Measurements from ENCODE around the gene PURA. TPM values are rescaled to one million over a fixed set of nuclear protein-coding genes. Genes with fewer than 3 reads are reported as not detected.

PURA gene
- total RNA-seq, 2 experiments from 2014 or later: 8.2 to 9.2 TPM

DNA sequence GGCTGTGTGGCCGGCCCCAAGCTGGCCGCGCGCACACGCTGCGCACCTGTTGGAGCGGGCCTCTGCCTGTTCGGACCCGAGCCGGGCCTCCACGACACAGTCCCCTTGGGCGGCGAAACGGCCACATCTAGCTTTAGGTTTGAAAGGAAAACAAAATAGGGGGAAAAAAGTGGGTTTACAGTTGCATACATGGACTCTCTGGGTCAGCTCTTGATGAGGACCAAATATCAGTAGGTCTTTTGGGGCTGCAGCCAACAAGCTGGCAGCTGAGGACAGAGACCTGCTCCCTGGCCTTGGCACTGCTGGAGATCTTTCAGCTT, 32.6 kb downstream of the PURA start:
- ChIA-PET POLR2A (interaction anchor here (0.5 to 1.9 kb wide), 3 partner anchors 8 to 102 kb away, joined by 3 to 4 read pairs (median 3); no protein-coding TSS in a partner anchor), CTCF (interaction anchor here (1.1 to 6.2 kb wide), 13 partner anchors 9 to 359 kb away, joined by 3 to 96 read pairs (median 15); partner anchors contain the start of gene PURA)
- peaks cover 22% of the 10 kb centered on the region for H3K27me3 Mint-ChIP-seq
- ATAC-seq (no peak), DNase-seq (no peak)
- intact Hi-C loops (cut with micrococcal nuclease): no loop called here
- no peaks in the 10 kb centered on the region for H3K9me3 Mint-ChIP-seq
- H3K27ac Mint-ChIP-seq: no peak overlapping the region
- peaks cover 17% of the 10 kb centered on the region for H3K4me1 Mint-ChIP-seq (ENCODE audit: low read depth)
- H3K36me3 Mint-ChIP-seq (ENCODE audit: low read depth): no peaks in the 10 kb centered on the region
- peak overlapping the region; percentile 38 for H3K4me3 Mint-ChIP-seq
- TF ChIP-seq, protein P1, sequence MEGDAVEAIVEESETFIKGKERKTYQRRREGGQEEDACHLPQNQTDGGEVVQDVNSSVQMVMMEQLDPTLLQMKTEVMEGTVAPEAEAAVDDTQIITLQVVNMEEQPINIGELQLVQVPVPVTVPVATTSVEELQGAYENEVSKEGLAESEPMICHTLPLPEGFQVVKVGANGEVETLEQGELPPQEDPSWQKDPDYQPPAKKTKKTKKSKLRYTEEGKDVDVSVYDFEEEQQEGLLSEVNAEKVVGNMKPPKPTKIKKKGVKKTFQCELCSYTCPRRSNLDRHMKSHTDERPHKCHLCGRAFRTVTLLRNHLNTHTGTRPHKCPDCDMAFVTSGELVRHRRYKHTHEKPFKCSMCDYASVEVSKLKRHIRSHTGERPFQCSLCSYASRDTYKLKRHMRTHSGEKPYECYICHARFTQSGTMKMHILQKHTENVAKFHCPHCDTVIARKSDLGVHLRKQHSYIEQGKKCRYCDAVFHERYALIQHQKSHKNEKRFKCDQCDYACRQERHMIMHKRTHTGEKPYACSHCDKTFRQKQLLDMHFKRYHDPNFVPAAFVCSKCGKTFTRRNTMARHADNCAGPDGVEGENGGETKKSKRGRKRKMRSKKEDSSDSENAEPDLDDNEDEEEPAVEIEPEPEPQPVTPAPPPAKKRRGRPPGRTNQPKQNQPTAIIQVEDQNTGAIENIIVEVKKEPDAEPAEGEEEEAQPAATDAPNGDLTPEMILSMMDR (IDR thresholded peaks at IDR 0.05): no peak

DNA sequence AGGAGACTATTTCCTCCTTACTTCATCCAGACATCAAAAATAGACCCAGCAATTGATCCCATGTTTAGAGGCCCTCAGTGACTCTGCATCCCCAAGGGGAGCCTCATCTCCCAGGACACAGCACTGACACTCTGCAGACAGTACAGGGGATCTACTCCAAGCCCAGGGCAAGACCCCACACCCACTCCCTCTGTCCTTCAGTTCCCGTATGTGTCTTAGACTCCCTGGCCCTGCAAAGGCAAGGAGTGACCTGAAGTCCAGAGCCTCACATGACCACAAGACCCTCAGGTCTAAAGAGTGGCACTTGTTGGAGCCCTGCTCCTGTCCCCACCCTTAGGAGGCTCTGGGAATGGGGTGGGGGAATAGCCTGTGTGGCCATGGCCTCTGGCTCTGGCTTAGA, 33.6 kb downstream of the PURA start:
- TF ChIP-seq, protein P1 (IDR thresholded peaks at IDR 0.05): no peak
- POLR2A ChIA-PET: no interaction called here
- Mint-ChIP-seq H3K27me3 (peaks cover 22% of the 10 kb centered on the region), H3K9me3 (no peaks in the 10 kb centered on the region), H3K4me3 (no peak overlapping the region), H3K27ac (no peak overlapping the region), H3K4me1 (ENCODE audit: low read depth) (peaks cover 17% of the 10 kb centered on the region), H3K36me3 (ENCODE audit: low read depth) (no peaks in the 10 kb centered on the region)
- CTCF ChIA-PET: interaction anchor here (2.2 to 5.0 kb wide), 2 partner anchors 8 to 25 kb away, joined by 15 to 76 read pairs; no protein-coding TSS in a partner anchor
- no peak for DNase-seq
- intact Hi-C loops (cut with micrococcal nuclease): no loop called here
- no peak for ATAC-seq

DNA sequence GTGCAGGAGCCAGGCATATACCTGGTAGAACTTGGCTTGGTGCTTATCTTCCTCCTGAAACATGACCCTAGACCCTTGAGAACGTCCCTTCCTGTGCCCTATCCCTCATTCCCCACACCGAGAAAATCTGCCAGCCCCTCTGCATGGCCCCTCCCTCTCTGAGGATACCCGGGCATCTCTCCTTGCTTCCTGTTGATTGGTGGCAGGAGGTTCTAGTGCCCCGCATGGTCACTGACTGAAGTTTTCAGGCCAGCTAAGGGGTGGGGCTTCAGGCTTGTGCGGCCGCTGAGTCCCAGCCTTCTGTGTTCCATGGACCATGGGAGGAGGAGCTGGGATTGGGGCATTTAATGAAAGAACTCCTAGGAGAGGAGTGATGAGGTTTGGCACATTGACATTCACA, 34.6 kb downstream of the PURA start:
- ChIA-PET POLR2A (no interaction called here), CTCF (interaction anchor here (1.3 kb wide), 1 partner anchor 76 kb away, joined by 4 read pairs; no protein-coding TSS in a partner anchor)
- no peak for DNase-seq
- no peak overlapping the region for H3K4me3 Mint-ChIP-seq
- H3K36me3 Mint-ChIP-seq (ENCODE audit: low read depth): no peaks in the 10 kb centered on the region
- intact Hi-C loops (cut with micrococcal nuclease): no loop called here
- TF ChIP-seq, protein P1 (IDR thresholded peaks at IDR 0.05): no peak
- H3K9me3 Mint-ChIP-seq: no peaks in the 10 kb centered on the region
- no peak overlapping the region for H3K27ac Mint-ChIP-seq
- peaks cover 17% of the 10 kb centered on the region for H3K4me1 Mint-ChIP-seq (ENCODE audit: low read depth)
- peaks cover 22% of the 10 kb centered on the region for H3K27me3 Mint-ChIP-seq
- ATAC-seq: no peak

DNA sequence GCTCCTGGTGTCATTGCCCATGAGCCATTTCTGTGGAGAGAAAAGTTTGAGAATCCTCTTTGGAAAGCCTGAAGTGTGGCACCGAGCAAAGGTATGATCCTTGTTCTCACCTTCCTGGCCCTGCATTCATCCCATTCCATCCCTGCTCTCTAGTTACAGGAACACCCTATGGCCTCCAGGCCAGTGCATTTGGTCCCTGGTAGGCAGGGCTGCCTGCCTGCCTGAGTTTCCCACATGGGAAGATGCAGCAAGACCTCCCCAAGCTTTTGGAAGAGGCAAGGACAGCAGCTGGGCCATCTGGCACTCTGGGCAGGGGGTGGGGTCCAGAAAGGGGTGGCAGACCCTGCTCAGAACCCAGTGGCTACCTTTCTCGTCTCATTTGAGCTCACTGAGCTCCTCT, 36.3 kb downstream of the PURA start:
- Mint-ChIP-seq H3K4me1 (ENCODE audit: low read depth) (peaks cover 9% of the 10 kb centered on the region), H3K4me3 (no peak overlapping the region), H3K9me3 (no peaks in the 10 kb centered on the region), H3K27ac (no peak overlapping the region), H3K27me3 (peaks cover 17% of the 10 kb centered on the region), H3K36me3 (ENCODE audit: low read depth) (no peaks in the 10 kb centered on the region)
- POLR2A ChIA-PET: interaction anchor here (0.6 kb wide), 1 partner anchor 235 kb away, joined by 4 read pairs; no protein-coding TSS in a partner anchor
- no peak for ATAC-seq
- CTCF ChIA-PET: interaction anchor here (1.0 kb wide), 1 partner anchor 77 kb away, joined by 6 read pairs; no protein-coding TSS in a partner anchor
- TF ChIP-seq, protein P1 (IDR thresholded peaks at IDR 0.05): no peak
- intact Hi-C loops (cut with micrococcal nuclease): no loop called here
- DNase-seq: no peak

DNA sequence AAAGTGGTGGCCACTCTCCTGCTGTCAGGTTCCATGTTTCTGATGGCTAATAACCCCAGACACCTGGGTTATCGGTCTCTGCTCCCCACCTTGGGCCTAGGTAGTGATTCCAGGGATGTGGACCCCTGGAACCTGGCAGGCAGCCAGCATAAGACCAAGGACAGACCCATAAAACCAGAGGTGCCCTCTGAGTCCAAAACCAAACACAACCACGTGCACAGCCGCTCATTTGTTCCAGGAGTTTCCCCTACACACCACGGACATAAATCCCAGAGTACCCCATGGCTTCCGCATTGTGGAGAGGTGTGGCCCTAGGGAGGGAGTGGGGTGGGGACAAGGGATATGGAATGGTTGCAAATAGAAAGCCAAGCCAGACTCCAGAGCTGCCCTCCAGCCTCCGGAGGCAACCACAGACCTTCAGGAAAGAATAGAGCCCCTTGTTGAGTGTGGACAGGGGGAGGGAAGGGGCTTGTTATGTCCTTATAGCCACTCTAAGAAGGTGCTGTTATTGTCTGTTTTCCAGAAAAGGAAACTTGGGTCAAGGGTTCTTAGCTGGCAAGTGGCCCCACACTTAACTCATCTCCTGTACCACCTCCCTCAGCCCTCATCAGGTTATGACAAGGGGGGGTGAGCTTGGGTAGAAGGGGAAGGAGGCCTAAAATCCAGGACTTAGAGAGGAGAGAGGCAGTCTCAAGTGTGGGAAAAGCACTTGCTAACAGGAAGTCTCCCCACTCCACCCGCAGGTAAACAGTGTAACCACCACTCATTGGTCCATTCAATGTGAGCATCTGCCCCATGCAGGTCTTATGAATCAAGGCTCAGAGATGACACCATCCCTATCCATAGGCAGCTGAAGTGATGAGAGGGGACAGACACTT, 37.5 kb downstream of the PURA start:
- peaks cover 4% of the 10 kb centered on the region for H3K4me1 Mint-ChIP-seq (ENCODE audit: low read depth)
- ATAC-seq: no peak

More for the DNA sequence above, 37.5 kb downstream of the PURA start:
- Mint-ChIP-seq H3K4me3 (no peak overlapping the region), H3K27me3 (peaks cover 9% of the 10 kb centered on the region), H3K27ac (no peak overlapping the region), H3K9me3 (no peaks in the 10 kb centered on the region), H3K36me3 (ENCODE audit: low read depth) (no peaks in the 10 kb centered on the region)
- intact Hi-C loops (cut with micrococcal nuclease): no loop called here
- ChIA-PET POLR2A (interaction anchor here (0.7 kb wide), 1 partner anchor 77 kb away, joined by 3 read pairs; no protein-coding TSS in a partner anchor), CTCF (interaction anchor here (1.0 to 4.6 kb wide), 3 partner anchors 8 to 78 kb away, joined by 3 to 28 read pairs (median 6); no protein-coding TSS in a partner anchor)
- TF ChIP-seq, protein P1 (IDR thresholded peaks at IDR 0.05): no peak
- no peak for DNase-seq
